Measurements from ENCODE around the gene TMEM178A. TPM values are rescaled to one million over a fixed set of nuclear protein-coding genes. Genes with fewer than 3 reads are reported as not detected.

Gene TMEM178A
- total and polyA plus RNA-seq, 2 donors (not counting 1 experiment from before 2014, with no cell fraction given) = 0.69 to 0.99 TPM

- no CpG with 5 or more reads among the region's 7 CpGs for WGBS (ENCODE audit: insufficient coverage)
- Histone ChIP-seq H2AFZ (ENCODE audit: insufficient read depth, low read depth, low read length, poor library complexity, severe bottlenecking) (no peak overlapping the region), H3K4me2 (replicated peaks; ENCODE audit: low read depth, low read length, poor library complexity, severe bottlenecking) (peak overlapping the region; percentile 74), H3K4me3 (ENCODE audit: control extremely low read depth in 1 of 5, extremely low read depth in 1 of 5, insufficient read depth in 1 of 5, low read depth in 2 of 5, low read length in 4 of 5) (no peak overlapping the region), H3K36me3 (replicated peaks in 1 of 2; ENCODE audit: control extremely low read depth in 1 of 2, control insufficient read depth in 1 of 2, extremely low read depth in 1 of 2, insufficient read depth in 2 of 2, low read length in 1 of 2) (no peaks in the 10 kb centered on the region), H3K79me2 (ENCODE audit: control insufficient read depth, insufficient read depth, low read length) (no peaks in the 10 kb centered on the region), H3K27ac (ENCODE audit: low read length in 2 of 2) (no peak overlapping the region), H3K9me3 (ENCODE audit: control extremely low read depth in 1 of 3, control insufficient read depth in 2 of 3, insufficient read depth in 1 of 3, low read length in 2 of 3) (peaks cover 0 to 2% (median 0%) of the 10 kb centered on the region in 3 donors), H3K4me1 (ENCODE audit: control insufficient read depth in 2 of 2, insufficient read depth in 2 of 2, low read length in 2 of 2) (peaks cover 7 to 9% of the 10 kb centered on the region in 2 donors), H3K27me3 (replicated peaks in 1 of 4; ENCODE audit: control extremely low read depth in 1 of 4, control insufficient read depth in 3 of 4, insufficient read depth in 4 of 4, low read length in 3 of 4) (peaks cover 0 to 28% (median 23%) of the 10 kb centered on the region in 4 experiments), H4K20me1 (ENCODE audit: control insufficient read depth, insufficient read depth, low read length, poor library complexity, severe bottlenecking) (no peaks in the 10 kb centered on the region), H3K9ac (ENCODE audit: low read length) (no peak overlapping the region)
- ChIA-PET CTCF (interaction anchor here (0.9 kb wide), 1 partner anchor 9 kb away, joined by 3 read pairs; no protein-coding TSS in a partner anchor), POLR2A (no interaction called here)
- peaks cover 20% of the 10 kb centered on the region for H3K4me1 Mint-ChIP-seq
- peaks cover 55% of the 10 kb centered on the region for H3K27me3 Mint-ChIP-seq
- no peaks in the 10 kb centered on the region for H3K9me3 Mint-ChIP-seq (ENCODE audit: insufficient read depth)
- no peak overlapping the region for H3K27ac Mint-ChIP-seq
- peak overlapping the region; percentile 56 for H3K4me3 Mint-ChIP-seq
- no peak for TF ChIP-seq CTCF (IDR thresholded peaks at IDR 0.05)
- TF ChIP-seq EZH2 (IDR thresholded peaks at IDR 0.05; ENCODE audit: borderline replicate concordance, insufficient read depth, low read depth, low read length, poor library complexity, severe bottlenecking) = no peak
- ATAC-seq (ENCODE audit: low read depth) (no peak), DNase-seq (no peak)
- intact Hi-C loops (cut with micrococcal nuclease) = no loop called here
These were observed 1.6 kb downstream of the TMEM178A start for GRCh38 chr2:39667104-39667885.

- no peak overlapping the region for H2AFZ ChIP-seq (ENCODE audit: insufficient read depth, low read depth, low read length, poor library complexity, severe bottlenecking)
- H3K27me3 ChIP-seq (replicated peaks in 1 of 4; ENCODE audit: control extremely low read depth in 1 of 4, control insufficient read depth in 3 of 4, insufficient read depth in 4 of 4, low read length in 3 of 4) = peaks cover 0 to 28% (median 24%) of the 10 kb centered on the region in 4 experiments
- H3K9me3 ChIP-seq (ENCODE audit: control extremely low read depth in 1 of 3, control insufficient read depth in 2 of 3, insufficient read depth in 1 of 3, low read length in 2 of 3) = peaks cover 0 to 2% (median 0%) of the 10 kb centered on the region in 3 donors
- CTCF ChIA-PET = no interaction called here
- no peaks in the 10 kb centered on the region for H3K79me2 ChIP-seq (ENCODE audit: control insufficient read depth, insufficient read depth, low read length)
- H4K20me1 ChIP-seq (ENCODE audit: control insufficient read depth, insufficient read depth, low read length, poor library complexity, severe bottlenecking) = no peaks in the 10 kb centered on the region
- no peak overlapping the region for H3K4me2 ChIP-seq (replicated peaks; ENCODE audit: low read depth, low read length, poor library complexity, severe bottlenecking)
- no peak for TF ChIP-seq CTCF (IDR thresholded peaks at IDR 0.05)
- TF ChIP-seq EZH2 (IDR thresholded peaks at IDR 0.05; ENCODE audit: borderline replicate concordance, insufficient read depth, low read depth, low read length, poor library complexity, severe bottlenecking) = no peak
- Mint-ChIP-seq H3K9me3 (ENCODE audit: insufficient read depth) (no peaks in the 10 kb centered on the region), H3K27ac (no peak overlapping the region), H3K4me3 (peak overlapping the region; percentile 56), H3K27me3 (peaks cover 60% of the 10 kb centered on the region), H3K4me1 (peaks cover 20% of the 10 kb centered on the region)
- H3K27ac ChIP-seq (ENCODE audit: low read length in 2 of 2) = no peak overlapping the region
- no peak overlapping the region for H3K4me3 ChIP-seq (ENCODE audit: control extremely low read depth in 1 of 5, extremely low read depth in 1 of 5, insufficient read depth in 1 of 5, low read depth in 2 of 5, low read length in 4 of 5)
- no peak overlapping the region for H3K9ac ChIP-seq (ENCODE audit: low read length)
- POLR2A ChIA-PET = no interaction called here
- intact Hi-C loops (cut with micrococcal nuclease) = no loop called here
- DNase-seq = no peak
- ATAC-seq (ENCODE audit: low read depth) = no peak
- H3K4me1 ChIP-seq (ENCODE audit: control insufficient read depth in 2 of 2, insufficient read depth in 2 of 2, low read length in 2 of 2) = peaks cover 7 to 9% of the 10 kb centered on the region in 2 donors
- H3K36me3 ChIP-seq (replicated peaks in 1 of 2; ENCODE audit: control extremely low read depth in 1 of 2, control insufficient read depth in 1 of 2, extremely low read depth in 1 of 2, insufficient read depth in 2 of 2, low read length in 1 of 2) = no peaks in the 10 kb centered on the region
These were observed 2.2 kb downstream of the TMEM178A start for GRCh38 chr2:39667886-39668276.

All from B cell (primary cell).